MCF 10A (cell line): ENCODE results near the gene GPC5. TPM values are rescaled to one million over a fixed set of nuclear protein-coding genes. Genes with fewer than 3 reads are reported as not detected.

Experiments
- BruUV-seq: library from RNA; stranded (reverse); fragments of 400-500 nt; replicated peaks from 2 replicates; lab custom pipeline; 2021; lab: Mats Ljungman, UMichigan
- CTCF ChIA-PET: fragments of 300-600 bp; sonication (Branson Sonifier 250); formaldehyde crosslinking; extraction: SDS; loops from one replicate; lab custom pipeline; 2021; ENCODE audit warnings: antibody characterized with exemption, inconsistent platforms; lab: Yijun Ruan, JAX
- POLR2A ChIA-PET: fragments of 300-600, 350-650 bp; sonication (Branson Sonifier 250); formaldehyde crosslinking; extraction: SDS; loops from one replicate; lab custom pipeline; 2020; ENCODE audit warnings: antibody characterized with exemption, inconsistent platforms; lab: Yijun Ruan, JAX
- DNase-seq: peaks from one replicate; pipeline ENCODE4 v3.0.0-alpha.2; 2018; ENCODE audit not compliant: unreplicated experiment
- H3K27ac Mint-ChIP-seq: one replicate; pipeline ENCODE4 v1.8.0; 2022; ENCODE audit warnings: mild to moderate bottlenecking, low read depth, mixed read lengths; ENCODE audit not compliant: unreplicated experiment
- H3K27me3 Mint-ChIP-seq: one replicate; pipeline ENCODE4 v1.8.0; 2022; ENCODE audit warnings: mixed read lengths; ENCODE audit not compliant: insufficient read depth, unreplicated experiment
- H3K36me3 Mint-ChIP-seq: one replicate; pipeline ENCODE4 v1.8.0; 2022; ENCODE audit warnings: mild to moderate bottlenecking, moderate library complexity, mixed read lengths; ENCODE audit not compliant: insufficient read depth, unreplicated experiment
- H3K4me1 Mint-ChIP-seq: one replicate; pipeline ENCODE4 v1.8.0; 2022; ENCODE audit warnings: mixed read lengths; ENCODE audit not compliant: insufficient read depth, unreplicated experiment
- H3K4me3 Mint-ChIP-seq: one replicate; pipeline ENCODE4 v1.8.0; 2022; ENCODE audit warnings: mild to moderate bottlenecking, moderate library complexity, mixed read lengths; ENCODE audit not compliant: unreplicated experiment
- H3K9me3 Mint-ChIP-seq: one replicate; pipeline ENCODE4 v1.8.0; 2022; ENCODE audit warnings: mixed read lengths; ENCODE audit not compliant: unreplicated experiment
- CTCF ChIP-seq: fragments of 200-600 bp; IDR thresholded peaks from one replicate; pipeline ENCODE4 v1.8.0; 2022; ENCODE audit warnings: antibody characterized with exemption, mild to moderate bottlenecking; ENCODE audit not compliant: unreplicated experiment
- intact Hi-C: fragments of 100-400 bp; cut with micrococcal nuclease; formaldehyde crosslinking; loops from 2 replicates; pipeline ENCODE4 v1.14.1; 2022
- total RNA-seq: library from RNA; stranded (reverse); gene quantifications from 2 replicates; pipeline ENCODE4 v1.2.3, GENCODE V29; 2022

Gene GPC5
- total RNA-seq, 1 experiment from 2014 or later, result not detected

- no peak for TF ChIP-seq CTCF
- intact Hi-C loops, result no loop called here
- no peaks in the 10 kb centered on the region for H3K9me3 Mint-ChIP-seq
- H3K4me1 Mint-ChIP-seq, result peaks cover 9% of the 10 kb centered on the region
- POLR2A ChIA-PET, result no interaction called here
- no peaks in the 10 kb centered on the region for H3K27me3 Mint-ChIP-seq
- CTCF ChIA-PET, result no interaction called here
- no peak overlapping the region for H3K4me3 Mint-ChIP-seq
- no peaks in the 10 kb centered on the region for H3K36me3 Mint-ChIP-seq
- peak overlapping the region; percentile 50 for H3K27ac Mint-ChIP-seq
- no TSS peak for BruUV-seq
- DNase-seq, result no peak
Measured at GRCh38 chr13:92574499-92574898, 1176.1 kb downstream of the GPC5 start.

GRCh38 chr13:92575777-92576176 lies 1177.4 kb downstream of the GPC5 start:
- intact Hi-C loops, result no loop called here
- H3K9me3 Mint-ChIP-seq, result peaks cover under 1% of the 10 kb centered on the region
- no peak overlapping the region for H3K4me3 Mint-ChIP-seq
- ChIA-PET CTCF (no interaction called here), POLR2A (no interaction called here)
- no peaks in the 10 kb centered on the region for H3K27me3 Mint-ChIP-seq
- H3K4me1 Mint-ChIP-seq, result peaks cover 9% of the 10 kb centered on the region
- BruUV-seq, result no TSS peak
- H3K27ac Mint-ChIP-seq, result no peak overlapping the region
- no peaks in the 10 kb centered on the region for H3K36me3 Mint-ChIP-seq
- no peak for TF ChIP-seq CTCF
- no peak for DNase-seq

GRCh38 chr13:92578358-92578757 lies 1179.9 kb downstream of the GPC5 start:
- TF ChIP-seq CTCF, result no peak
- DNase-seq, result no peak
- H3K27ac Mint-ChIP-seq, result no peak overlapping the region
- peaks cover 9% of the 10 kb centered on the region for H3K4me1 Mint-ChIP-seq
- intact Hi-C loops, result no loop called here
- no peaks in the 10 kb centered on the region for H3K27me3 Mint-ChIP-seq
- no peak overlapping the region for H3K4me3 Mint-ChIP-seq
- CTCF ChIA-PET, result no interaction called here
- H3K9me3 Mint-ChIP-seq, result peaks cover 8% of the 10 kb centered on the region
- no TSS peak for BruUV-seq
- no peaks in the 10 kb centered on the region for H3K36me3 Mint-ChIP-seq
- POLR2A ChIA-PET, result no interaction called here

GRCh38 chr13:92589955-92590354 lies 1191.5 kb downstream of the GPC5 start:
- no peak overlapping the region for H3K4me3 Mint-ChIP-seq
- intact Hi-C loops, result no loop called here
- H3K4me1 Mint-ChIP-seq, result peaks cover 13% of the 10 kb centered on the region
- DNase-seq, result no peak
- no peaks in the 10 kb centered on the region for H3K27me3 Mint-ChIP-seq
- ChIA-PET CTCF (interaction anchor here (0.8 kb wide), 1 partner anchor 17 kb away, joined by 3 read pairs; no protein-coding TSS in a partner anchor), POLR2A (no interaction called here)
- H3K36me3 Mint-ChIP-seq, result no peaks in the 10 kb centered on the region
- TF ChIP-seq CTCF, result no peak
- no TSS peak for BruUV-seq
- peaks cover 6% of the 10 kb centered on the region for H3K9me3 Mint-ChIP-seq
- H3K27ac Mint-ChIP-seq, result peak overlapping the region; percentile 62
